ENCODE data around the gene KIAA0825. TPM values are rescaled to one million over a fixed set of nuclear protein-coding genes. Genes with fewer than 3 reads are reported as not detected.
A peak's percentile ranks its signal among the peaks of the same experiment; 100 is the strongest.

The KIAA0825 gene
- total and polyA plus RNA-seq, 2 experiments from 2014 or later = 3.0 to 7.0 TPM

- 98 to 100% methylated on average over 1 of the region's 1 CpG for WGBS, 2 experiments (ENCODE audit: low coverage in 1 of 2, low lambda C conversion rate in 2 of 2, missing lambda C conversion rate in 2 of 2)
- Histone ChIP-seq H3K4me3 (no peak overlapping the region), H4K20me1 (ENCODE audit: insufficient read depth) (no peaks in the 10 kb centered on the region), H3K4me2 (ENCODE audit: unreplicated experiment) (no peak overlapping the region), H2AFZ (no peak overlapping the region), H3K9me3 (ENCODE audit: low read depth) (peaks cover 4% of the 10 kb centered on the region), H3K27ac (no peak overlapping the region), H3K9me2 (ENCODE audit: insufficient read depth) (no peaks in the 10 kb centered on the region), H3K4me1 (ENCODE audit: insufficient read depth) (no peaks in the 10 kb centered on the region), H3F3A (ENCODE audit: insufficient read depth) (no peaks in the 10 kb centered on the region), H3K9ac (no peak overlapping the region), H3K27me3 (replicated peaks; ENCODE audit: insufficient read depth) (no peaks in the 10 kb centered on the region), H3K36me3 (ENCODE audit: low read depth) (peaks cover 16% of the 10 kb centered on the region; the same call in 1 of the 2 replicates), H3K79me2 (ENCODE audit: insufficient read depth) (peaks cover 4% of the 10 kb centered on the region; the same call in 1 of the 2 replicates)
- TF ChIP-seq EZH2 (IDR thresholded peaks at IDR 0.05; ENCODE audit: insufficient read depth, poor library complexity, severe bottlenecking) (no peak), EZH2phosphoT487 (IDR thresholded peaks at IDR 0.05; ENCODE audit: insufficient read depth, low read depth) (no peak)
- DNase-seq = no peak
- in situ Hi-C loops (cut with MboI) = no loop called here
Observed at GRCh38 chr5:94658272-94658671, 39.9 kb upstream of the KIAA0825 start.

GRCh38 chr5:94649874-94650273, 31.5 kb upstream of the KIAA0825 start:
- Histone ChIP-seq H3K79me2 (ENCODE audit: insufficient read depth) (no peaks in the 10 kb centered on the region), H3F3A (ENCODE audit: insufficient read depth) (no peaks in the 10 kb centered on the region), H2AFZ (no peak overlapping the region), H3K9me3 (ENCODE audit: low read depth) (no peaks in the 10 kb centered on the region), H3K27ac (no peak overlapping the region), H3K9me2 (ENCODE audit: insufficient read depth) (no peaks in the 10 kb centered on the region), H4K20me1 (ENCODE audit: insufficient read depth) (no peaks in the 10 kb centered on the region), H3K27me3 (replicated peaks; ENCODE audit: insufficient read depth) (no peaks in the 10 kb centered on the region), H3K4me2 (ENCODE audit: unreplicated experiment) (no peak overlapping the region), H3K4me1 (ENCODE audit: insufficient read depth) (no peaks in the 10 kb centered on the region), H3K9ac (no peak overlapping the region), H3K36me3 (ENCODE audit: low read depth) (0 out of 2 replicates have a peak, but pooled peaks cover 1% of the 10 kb centered on the region), H3K4me3 (no peak overlapping the region)
- in situ Hi-C loops (cut with MboI) = no loop called here
- no peak for DNase-seq
- TF ChIP-seq EZH2 (IDR thresholded peaks at IDR 0.05; ENCODE audit: insufficient read depth, poor library complexity, severe bottlenecking) (no peak), EZH2phosphoT487 (IDR thresholded peaks at IDR 0.05; ENCODE audit: insufficient read depth, low read depth) (no peak)
- 96 to 98% methylated on average over 1 of the region's 1 CpG for WGBS, 2 experiments (ENCODE audit: low coverage in 1 of 2, low lambda C conversion rate in 2 of 2, missing lambda C conversion rate in 2 of 2)

- no peaks in the 10 kb centered on the region for H3K9me3 ChIP-seq (ENCODE audit: low read depth)
- H3F3A ChIP-seq (ENCODE audit: insufficient read depth) = no peaks in the 10 kb centered on the region
- no peak overlapping the region for H3K9ac ChIP-seq
- H3K27ac ChIP-seq = no peak overlapping the region
- TF ChIP-seq EZH2phosphoT487 (IDR thresholded peaks at IDR 0.05; ENCODE audit: insufficient read depth, low read depth) = no peak
- no peak for TF ChIP-seq EZH2 (IDR thresholded peaks at IDR 0.05; ENCODE audit: insufficient read depth, poor library complexity, severe bottlenecking)
- H2AFZ ChIP-seq = no peak overlapping the region
- H3K79me2 ChIP-seq (ENCODE audit: insufficient read depth) = no peaks in the 10 kb centered on the region
- no peaks in the 10 kb centered on the region for H4K20me1 ChIP-seq (ENCODE audit: insufficient read depth)
- no peaks in the 10 kb centered on the region for H3K4me1 ChIP-seq (ENCODE audit: insufficient read depth)
- no peaks in the 10 kb centered on the region for H3K27me3 ChIP-seq (replicated peaks; ENCODE audit: insufficient read depth)
- H3K9me2 ChIP-seq (ENCODE audit: insufficient read depth) = no peaks in the 10 kb centered on the region
- DNase-seq = no peak
- H3K36me3 ChIP-seq (ENCODE audit: low read depth) = no peaks in the 10 kb centered on the region
- H3K4me3 ChIP-seq = no peak overlapping the region
- H3K4me2 ChIP-seq (ENCODE audit: unreplicated experiment) = no peak overlapping the region
- in situ Hi-C loops (cut with MboI) = no loop called here
Observed at GRCh38 chr5:94646758-94647157, 28.4 kb upstream of the KIAA0825 start.

- H3K4me2 ChIP-seq (ENCODE audit: unreplicated experiment) = no peak overlapping the region
- no peaks in the 10 kb centered on the region for H3K9me2 ChIP-seq (ENCODE audit: insufficient read depth)
- H4K20me1 ChIP-seq (ENCODE audit: insufficient read depth) = no peaks in the 10 kb centered on the region
- WGBS, 2 experiments (ENCODE audit: low coverage in 1 of 2, low lambda C conversion rate in 2 of 2, missing lambda C conversion rate in 2 of 2) = 98 to 99% methylated on average over 3 of the region's 3 CpGs
- in situ Hi-C loops (cut with MboI) = no loop called here
- no peak overlapping the region for H2AFZ ChIP-seq
- H3K36me3 ChIP-seq (ENCODE audit: low read depth) = no peaks in the 10 kb centered on the region; the same call in 1 of the 2 replicates
- no peak for DNase-seq
- no peak overlapping the region for H3K9ac ChIP-seq
- H3K27me3 ChIP-seq (replicated peaks; ENCODE audit: insufficient read depth) = no peaks in the 10 kb centered on the region
- no peak for TF ChIP-seq EZH2phosphoT487 (IDR thresholded peaks at IDR 0.05; ENCODE audit: insufficient read depth, low read depth)
- no peak for TF ChIP-seq EZH2 (IDR thresholded peaks at IDR 0.05; ENCODE audit: insufficient read depth, poor library complexity, severe bottlenecking)
- H3K27ac ChIP-seq = no peak overlapping the region
- H3K9me3 ChIP-seq (ENCODE audit: low read depth) = peaks cover under 1% of the 10 kb centered on the region
- H3K79me2 ChIP-seq (ENCODE audit: insufficient read depth) = no peaks in the 10 kb centered on the region
- H3F3A ChIP-seq (ENCODE audit: insufficient read depth) = no peaks in the 10 kb centered on the region
- no peaks in the 10 kb centered on the region for H3K4me1 ChIP-seq (ENCODE audit: insufficient read depth)
- H3K4me3 ChIP-seq = no peak overlapping the region
Observed at GRCh38 chr5:94645053-94645452, 26.6 kb upstream of the KIAA0825 start.

GRCh38 chr5:94640176-94640575, 21.8 kb upstream of the KIAA0825 start:
- 0 out of 2 replicates have a peak, but pooled peaks cover 11% of the 10 kb centered on the region for H3K79me2 ChIP-seq (ENCODE audit: insufficient read depth)
- no peaks in the 10 kb centered on the region for H3K27me3 ChIP-seq (replicated peaks; ENCODE audit: insufficient read depth)
- in situ Hi-C loops (cut with MboI) = no loop called here
- peak; percentile 3 for DNase-seq
- no peak overlapping the region for H3K4me3 ChIP-seq
- H3K9me2 ChIP-seq (ENCODE audit: insufficient read depth) = no peaks in the 10 kb centered on the region
- no peak for TF ChIP-seq EZH2phosphoT487 (IDR thresholded peaks at IDR 0.05; ENCODE audit: insufficient read depth, low read depth)
- TF ChIP-seq EZH2 (IDR thresholded peaks at IDR 0.05; ENCODE audit: insufficient read depth, poor library complexity, severe bottlenecking) = no peak
- no peak overlapping the region for H2AFZ ChIP-seq
- H3K36me3 ChIP-seq (ENCODE audit: low read depth) = no peaks in the 10 kb centered on the region; the same call in 1 of the 2 replicates
- no peak overlapping the region for H3K9ac ChIP-seq
- H3K9me3 ChIP-seq (ENCODE audit: low read depth) = peaks cover 4% of the 10 kb centered on the region
- no peaks in the 10 kb centered on the region for H3K4me1 ChIP-seq (ENCODE audit: insufficient read depth)
- WGBS, 2 experiments (ENCODE audit: low coverage in 1 of 2, low lambda C conversion rate in 2 of 2, missing lambda C conversion rate in 2 of 2) = 96 to 100% methylated on average over 3 of the region's 3 CpGs
- H3K27ac ChIP-seq = no peak overlapping the region
- no peaks in the 10 kb centered on the region for H3F3A ChIP-seq (ENCODE audit: insufficient read depth)
- H3K4me2 ChIP-seq (ENCODE audit: unreplicated experiment) = no peak overlapping the region
- no peaks in the 10 kb centered on the region for H4K20me1 ChIP-seq (ENCODE audit: insufficient read depth)
